ENCODE results near the gene ADGRA1.
A peak's percentile ranks its signal among the peaks of the same experiment; 100 is the strongest.

ADGRA1 gene

GRCh38 chr10:133087045-133087678 is 562 bp upstream of the ADGRA1 start:
- Histone ChIP-seq H3K27ac (ENCODE audit: low read depth, low read length) (no peak overlapping the region), H3K9me3 (ENCODE audit: control insufficient read depth, insufficient read depth, low read length) (no peaks in the 10 kb centered on the region), H3K27me3 (ENCODE audit: control insufficient read depth, insufficient read depth, low read length) (peaks cover 53% of the 10 kb centered on the region), H3K4me3 (ENCODE audit: low read depth, low read length) (peak overlapping the region; percentile 59), H3K9ac (ENCODE audit: low read depth, low read length) (no peak overlapping the region), H3K4me1 (ENCODE audit: control insufficient read depth, insufficient read depth, low read length) (peaks cover 4% of the 10 kb centered on the region; the same call in 1 of the 2 replicates), H3K36me3 (ENCODE audit: control insufficient read depth, insufficient read depth, low read length) (no peaks in the 10 kb centered on the region)

- Histone ChIP-seq H3K27ac (ENCODE audit: low read depth, low read length) (no peak overlapping the region), H3K4me3 (ENCODE audit: low read depth, low read length) (peak overlapping the region; percentile 59; the same call in 1 of the 2 replicates), H3K27me3 (ENCODE audit: control insufficient read depth, insufficient read depth, low read length) (peaks cover 53% of the 10 kb centered on the region)
Observed at GRCh38 chr10:133088179-133088955, 643 bp downstream of the ADGRA1 start.

GRCh38 chr10:133088956-133089800 is 1.5 kb downstream of the ADGRA1 start:
- Histone ChIP-seq H3K36me3 (ENCODE audit: control insufficient read depth, insufficient read depth, low read length) (no peaks in the 10 kb centered on the region), H3K4me1 (ENCODE audit: control insufficient read depth, insufficient read depth, low read length) (peaks cover 4% of the 10 kb centered on the region; the same call in 1 of the 2 replicates), H3K9ac (ENCODE audit: low read depth, low read length) (no peak overlapping the region), H3K27me3 (ENCODE audit: control insufficient read depth, insufficient read depth, low read length) (peaks cover 53% of the 10 kb centered on the region), H3K4me3 (ENCODE audit: low read depth, low read length) (no peak overlapping the region; the same call in 1 of the 2 replicates), H3K27ac (ENCODE audit: low read depth, low read length) (no peak overlapping the region), H3K9me3 (ENCODE audit: control insufficient read depth, insufficient read depth, low read length) (no peaks in the 10 kb centered on the region)

More at GRCh38 chr10:133088179-133088955, 643 bp downstream of the ADGRA1 start:
- H3K9me3 ChIP-seq (ENCODE audit: control insufficient read depth, insufficient read depth, low read length) = no peaks in the 10 kb centered on the region
- H3K4me1 ChIP-seq (ENCODE audit: control insufficient read depth, insufficient read depth, low read length) = peaks cover 4% of the 10 kb centered on the region; the same call in 1 of the 2 replicates
- H3K36me3 ChIP-seq (ENCODE audit: control insufficient read depth, insufficient read depth, low read length) = no peaks in the 10 kb centered on the region
- no peak overlapping the region for H3K9ac ChIP-seq (ENCODE audit: low read depth, low read length)

- Histone ChIP-seq H3K9ac (ENCODE audit: low read depth, low read length) (no peak overlapping the region), H3K36me3 (ENCODE audit: control insufficient read depth, insufficient read depth, low read length) (no peaks in the 10 kb centered on the region), H3K27me3 (ENCODE audit: control insufficient read depth, insufficient read depth, low read length) (peaks cover 53% of the 10 kb centered on the region), H3K4me3 (ENCODE audit: low read depth, low read length) (no peak overlapping the region), H3K27ac (ENCODE audit: low read depth, low read length) (no peak overlapping the region), H3K9me3 (ENCODE audit: control insufficient read depth, insufficient read depth, low read length) (no peaks in the 10 kb centered on the region), H3K4me1 (ENCODE audit: control insufficient read depth, insufficient read depth, low read length) (peaks cover 4% of the 10 kb centered on the region; the same call in 1 of the 2 replicates)
Observed at GRCh38 chr10:133090101-133090500, 2.4 kb downstream of the ADGRA1 start.

GRCh38 chr10:133090654-133091053 is 2.9 kb downstream of the ADGRA1 start:
- H3K27me3 ChIP-seq (ENCODE audit: control insufficient read depth, insufficient read depth, low read length) = peaks cover 52% of the 10 kb centered on the region
- no peak overlapping the region for H3K27ac ChIP-seq (ENCODE audit: low read depth, low read length)
- H3K9me3 ChIP-seq (ENCODE audit: control insufficient read depth, insufficient read depth, low read length) = no peaks in the 10 kb centered on the region
- peaks cover 4% of the 10 kb centered on the region; the same call in 1 of the 2 replicates for H3K4me1 ChIP-seq (ENCODE audit: control insufficient read depth, insufficient read depth, low read length)
- no peaks in the 10 kb centered on the region for H3K36me3 ChIP-seq (ENCODE audit: control insufficient read depth, insufficient read depth, low read length)
- H3K9ac ChIP-seq (ENCODE audit: low read depth, low read length) = no peak overlapping the region
- no peak overlapping the region for H3K4me3 ChIP-seq (ENCODE audit: low read depth, low read length)

GRCh38 chr10:133091316-133091715 is 3.6 kb downstream of the ADGRA1 start:
- Histone ChIP-seq H3K9me3 (ENCODE audit: control insufficient read depth, insufficient read depth, low read length) (no peaks in the 10 kb centered on the region), H3K36me3 (ENCODE audit: control insufficient read depth, insufficient read depth, low read length) (no peaks in the 10 kb centered on the region), H3K9ac (ENCODE audit: low read depth, low read length) (no peak overlapping the region), H3K4me1 (ENCODE audit: control insufficient read depth, insufficient read depth, low read length) (peaks cover 4% of the 10 kb centered on the region; the same call in 1 of the 2 replicates), H3K27ac (ENCODE audit: low read depth, low read length) (no peak overlapping the region), H3K4me3 (ENCODE audit: low read depth, low read length) (no peak overlapping the region), H3K27me3 (ENCODE audit: control insufficient read depth, insufficient read depth, low read length) (peaks cover 45% of the 10 kb centered on the region)

- H3K36me3 ChIP-seq (ENCODE audit: control insufficient read depth, insufficient read depth, low read length) = no peaks in the 10 kb centered on the region
- H3K9ac ChIP-seq (ENCODE audit: low read depth, low read length) = no peak overlapping the region
- no peaks in the 10 kb centered on the region for H3K4me1 ChIP-seq (ENCODE audit: control insufficient read depth, insufficient read depth, low read length)
- H3K4me3 ChIP-seq (ENCODE audit: low read depth, low read length) = no peak overlapping the region
- no peaks in the 10 kb centered on the region for H3K9me3 ChIP-seq (ENCODE audit: control insufficient read depth, insufficient read depth, low read length)
- no peak overlapping the region for H3K27ac ChIP-seq (ENCODE audit: low read depth, low read length)
- peaks cover 26% of the 10 kb centered on the region for H3K27me3 ChIP-seq (ENCODE audit: control insufficient read depth, insufficient read depth, low read length)
Observed at GRCh38 chr10:133093291-133093690, 5.6 kb downstream of the ADGRA1 start.

- no peak overlapping the region for H3K4me3 ChIP-seq (ENCODE audit: low read depth, low read length)
- peaks cover 16% of the 10 kb centered on the region for H3K27me3 ChIP-seq (ENCODE audit: control insufficient read depth, insufficient read depth, low read length)
- no peaks in the 10 kb centered on the region for H3K9me3 ChIP-seq (ENCODE audit: control insufficient read depth, insufficient read depth, low read length)
- H3K9ac ChIP-seq (ENCODE audit: low read depth, low read length) = no peak overlapping the region
- H3K27ac ChIP-seq (ENCODE audit: low read depth, low read length) = no peak overlapping the region
- H3K4me1 ChIP-seq (ENCODE audit: control insufficient read depth, insufficient read depth, low read length) = no peaks in the 10 kb centered on the region
- H3K36me3 ChIP-seq (ENCODE audit: control insufficient read depth, insufficient read depth, low read length) = no peaks in the 10 kb centered on the region
Observed at GRCh38 chr10:133094286-133094685, 6.6 kb downstream of the ADGRA1 start.

- Histone ChIP-seq H3K36me3 (ENCODE audit: control insufficient read depth, insufficient read depth, low read length) (no peaks in the 10 kb centered on the region), H3K9me3 (ENCODE audit: control insufficient read depth, insufficient read depth, low read length) (no peaks in the 10 kb centered on the region), H3K27ac (ENCODE audit: low read depth, low read length) (no peak overlapping the region), H3K9ac (ENCODE audit: low read depth, low read length) (no peak overlapping the region), H3K4me3 (ENCODE audit: low read depth, low read length) (no peak overlapping the region), H3K4me1 (ENCODE audit: control insufficient read depth, insufficient read depth, low read length) (no peaks in the 10 kb centered on the region), H3K27me3 (ENCODE audit: control insufficient read depth, insufficient read depth, low read length) (peaks cover 10% of the 10 kb centered on the region)
Observed at GRCh38 chr10:133094866-133095265, 7.1 kb downstream of the ADGRA1 start.

GRCh38 chr10:133095586-133095985 is 7.9 kb downstream of the ADGRA1 start:
- no peak overlapping the region for H3K4me3 ChIP-seq (ENCODE audit: low read depth, low read length)
- H3K27ac ChIP-seq (ENCODE audit: low read depth, low read length) = no peak overlapping the region
- H3K9ac ChIP-seq (ENCODE audit: low read depth, low read length) = no peak overlapping the region
- H3K9me3 ChIP-seq (ENCODE audit: control insufficient read depth, insufficient read depth, low read length) = no peaks in the 10 kb centered on the region
- H3K27me3 ChIP-seq (ENCODE audit: control insufficient read depth, insufficient read depth, low read length) = peaks cover 3% of the 10 kb centered on the region; the same call in 1 of the 2 replicates
- H3K36me3 ChIP-seq (ENCODE audit: control insufficient read depth, insufficient read depth, low read length) = no peaks in the 10 kb centered on the region
- peaks cover 2% of the 10 kb centered on the region; the same call in 1 of the 2 replicates for H3K4me1 ChIP-seq (ENCODE audit: control insufficient read depth, insufficient read depth, low read length)
